Adrenal gland (tissue), 5 donors: Measurements from ENCODE around the gene MRPL1.
A peak's percentile ranks its signal among the peaks of the same experiment; 100 is the strongest.

Source experiments
- CTCF ChIP-seq, 6 experiments: fragments of 450-650 bp in 4 of 6; fragments of 200-600 bp in 2 of 6; sonication (generic) in 1 of 6; IDR thresholded peaks; 1 replicate in 5 of 6; 2 replicates in 1 of 6; pipeline versions ENCODE4 v1.5.1 to v1.8.0; 2016 to 2021; ENCODE audit warnings: antibody characterized with exemption in 6 of 6, mild to moderate bottlenecking in 2 of 6, moderate library complexity in 1 of 6
- POLR2A ChIP-seq, 2 donors: fragments of 450-650 bp; IDR thresholded peaks; one replicate each; pipeline ENCODE4 v1.6.1; 2017; ENCODE audit warnings: antibody characterized with exemption in 2 of 2, mild to moderate bottlenecking in 2 of 2, moderate library complexity in 1 of 2
- donor health status: DM: no; HTN: no; CAD: no.

GRCh38 chr4:77959566-77960338, 97.1 kb downstream of the MRPL1 start:
- TF ChIP-seq CTCF (IDR thresholded peaks at IDR 0.05), result peak; percentile 45 to 74 (median 58)
- no peak for TF ChIP-seq POLR2A (IDR thresholded peaks at IDR 0.05)
